Measurements from ENCODE around the gene ITPKB.
"Not testable (repeated sequence)": the region's sequence is repeated elsewhere in the genome, so short reads cannot be mapped to it uniquely, and the experiment has no call there.

Gene ITPKB

GRCh38 chr1:226616636-226617035 is 122.4 kb downstream of the ITPKB start:
- FAIRE-seq = no peak

- FAIRE-seq = no peak
Measured at GRCh38 chr1:226615876-226616275, 123.2 kb downstream of the ITPKB start.

- FAIRE-seq = not testable (repeated sequence)
Measured at GRCh38 chr1:226611980-226612379, 127.1 kb downstream of the ITPKB start.

DNA sequence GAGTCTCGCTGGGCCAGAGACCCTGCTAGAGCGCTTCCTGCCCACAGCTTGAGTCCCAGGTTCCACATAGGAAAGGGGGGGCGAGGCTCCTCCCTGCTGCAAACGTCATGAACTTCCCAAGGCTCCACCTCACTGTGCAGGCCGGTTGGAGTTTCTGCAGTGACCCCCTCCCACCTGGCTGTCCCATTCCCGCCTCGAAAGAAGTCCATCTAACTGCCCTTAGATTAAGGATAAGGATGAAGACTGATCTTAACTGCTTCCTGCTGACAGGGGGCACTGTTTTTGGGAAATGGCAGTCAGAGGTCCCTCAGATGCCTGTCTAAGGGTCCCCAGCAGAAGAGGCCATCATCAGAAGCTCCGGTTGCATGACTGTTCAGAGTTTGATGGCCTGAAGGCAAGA is 127.8 kb downstream of the ITPKB start:
- no peak for FAIRE-seq

DNA sequence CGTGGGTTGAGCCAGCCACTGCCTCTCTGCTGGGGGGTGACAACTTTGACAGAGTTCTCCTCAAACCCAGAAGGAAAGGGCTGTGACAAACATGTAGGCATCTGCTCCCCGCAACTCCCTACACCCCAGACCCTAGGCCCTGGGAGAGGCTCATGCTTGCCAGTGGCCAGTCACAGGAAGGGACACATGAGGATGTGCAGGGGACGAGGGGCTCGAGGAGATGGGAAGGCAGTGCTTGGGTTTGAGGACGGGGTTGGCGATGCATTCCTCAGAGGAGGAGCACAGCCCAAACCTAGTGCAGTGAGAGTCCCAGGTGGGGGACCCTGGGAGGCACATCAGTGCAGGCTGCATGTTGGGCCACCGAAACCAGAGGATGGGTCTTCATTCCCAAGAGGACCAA is 128.4 kb downstream of the ITPKB start:
- no peak for FAIRE-seq

GRCh38 chr1:226609836-226610455 is 129.1 kb downstream of the ITPKB start:
- FAIRE-seq = no peak

- peak; percentile 65 for FAIRE-seq
Measured at GRCh38 chr1:226608699-226609505, 130.2 kb downstream of the ITPKB start.

- no peak for FAIRE-seq
Measured at GRCh38 chr1:226607821-226608220, 131.3 kb downstream of the ITPKB start.

DNA sequence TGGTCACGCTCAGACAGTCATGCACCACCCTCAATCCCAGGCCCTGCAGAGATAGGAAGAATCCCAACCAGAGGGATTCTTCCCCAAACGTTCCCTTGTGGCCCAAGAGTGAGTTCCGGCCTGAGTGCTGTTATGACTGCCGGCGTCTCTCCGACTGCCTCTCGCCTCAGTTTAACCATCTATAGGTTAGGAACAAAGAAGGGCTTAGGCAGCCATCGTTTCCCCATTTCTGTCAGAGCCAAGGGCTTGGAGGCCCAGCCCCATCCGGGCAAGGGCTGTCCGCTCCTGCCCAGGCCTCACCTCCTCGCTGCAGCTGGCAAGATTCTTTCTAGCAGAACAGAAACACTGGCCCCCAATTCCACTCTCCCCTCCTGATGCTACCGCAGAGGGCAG is 131.8 kb downstream of the ITPKB start:
- FAIRE-seq = no peak

- no peak for FAIRE-seq
Measured at GRCh38 chr1:226606311-226607267, 132.5 kb downstream of the ITPKB start.

- FAIRE-seq = no peak
Measured at GRCh38 chr1:226605318-226605950, 133.6 kb downstream of the ITPKB start.

- FAIRE-seq = no peak
Measured at GRCh38 chr1:226604560-226605317, 134.3 kb downstream of the ITPKB start.

DNA sequence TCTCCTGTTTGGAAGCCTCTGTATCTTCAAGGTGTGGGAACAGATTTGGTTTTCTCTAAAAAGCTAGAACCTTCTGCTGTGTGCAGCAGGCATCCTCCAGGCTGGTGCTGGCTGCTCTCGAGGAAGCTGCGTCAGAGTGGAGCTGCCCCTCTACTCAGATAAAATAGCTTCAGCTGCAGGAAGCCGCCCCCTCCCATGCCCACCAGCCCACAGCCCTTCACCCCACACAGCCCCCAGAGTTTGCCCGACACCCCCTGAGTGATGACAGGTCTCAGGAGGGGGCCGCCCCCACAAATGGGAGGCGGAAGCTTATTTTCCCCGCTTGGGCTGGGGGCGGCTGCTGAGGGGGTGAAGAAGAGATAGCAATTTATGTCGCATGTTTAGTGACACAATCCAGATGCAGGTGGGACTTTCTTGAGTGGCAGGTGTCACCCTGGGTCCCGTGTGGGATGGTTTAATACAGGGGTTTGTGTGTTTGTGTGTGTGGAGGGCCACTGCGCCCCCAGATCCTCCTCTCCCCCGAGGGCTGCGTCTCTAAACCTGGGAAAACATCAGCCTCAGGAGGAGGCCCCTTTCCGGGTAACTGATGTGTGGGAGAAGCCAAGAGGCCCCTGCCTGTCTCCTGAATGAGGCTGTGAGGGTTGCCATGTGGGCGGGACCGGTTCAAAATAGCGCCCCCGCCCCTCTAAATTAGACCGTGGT is 135.1 kb downstream of the ITPKB start:
- no peak for FAIRE-seq

DNA sequence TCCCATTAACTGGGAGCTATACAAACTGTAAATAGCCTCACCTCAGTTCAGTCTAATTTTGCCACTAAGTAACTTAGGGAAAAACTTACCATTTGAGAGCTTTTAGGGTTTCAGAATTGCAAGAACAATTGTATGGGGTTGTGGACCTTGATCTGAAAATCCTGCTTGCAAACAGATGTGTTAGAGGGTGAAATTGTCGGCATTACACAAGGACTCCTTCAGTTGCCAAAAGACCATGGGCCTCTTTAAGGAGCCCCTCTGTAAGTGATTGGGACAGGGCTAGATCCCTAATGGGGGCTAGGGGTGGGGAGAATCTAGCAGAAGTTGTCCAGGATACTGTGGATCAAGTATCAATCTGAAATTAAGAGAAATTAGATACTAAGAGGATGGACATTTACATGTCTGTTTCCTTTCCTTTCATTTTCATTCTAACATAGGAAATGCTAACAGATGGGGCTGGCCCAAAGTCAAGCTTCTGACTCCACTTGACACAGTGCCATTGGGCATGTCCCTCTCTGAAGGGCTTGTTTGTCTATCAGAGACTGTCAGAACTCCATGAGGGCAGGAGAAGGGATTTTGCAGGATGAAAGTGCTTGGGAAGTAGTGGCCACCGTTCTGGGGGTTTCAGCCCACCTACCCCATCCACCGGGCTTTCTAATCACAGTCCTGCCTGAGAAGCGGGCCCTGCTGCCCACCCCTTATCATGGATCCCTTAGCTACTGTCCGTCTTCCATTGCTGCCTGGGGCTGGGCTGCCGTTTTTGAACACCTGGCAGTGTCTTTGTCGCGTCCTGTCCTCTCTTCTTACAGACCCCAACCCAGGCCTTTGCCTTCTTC is 135.8 kb downstream of the ITPKB start:
- no peak for FAIRE-seq

- no peak for FAIRE-seq
Measured at GRCh38 chr1:226602186-226603021, 136.7 kb downstream of the ITPKB start.

GRCh38 chr1:226601456-226601855 is 137.6 kb downstream of the ITPKB start:
- no peak for FAIRE-seq

DNA sequence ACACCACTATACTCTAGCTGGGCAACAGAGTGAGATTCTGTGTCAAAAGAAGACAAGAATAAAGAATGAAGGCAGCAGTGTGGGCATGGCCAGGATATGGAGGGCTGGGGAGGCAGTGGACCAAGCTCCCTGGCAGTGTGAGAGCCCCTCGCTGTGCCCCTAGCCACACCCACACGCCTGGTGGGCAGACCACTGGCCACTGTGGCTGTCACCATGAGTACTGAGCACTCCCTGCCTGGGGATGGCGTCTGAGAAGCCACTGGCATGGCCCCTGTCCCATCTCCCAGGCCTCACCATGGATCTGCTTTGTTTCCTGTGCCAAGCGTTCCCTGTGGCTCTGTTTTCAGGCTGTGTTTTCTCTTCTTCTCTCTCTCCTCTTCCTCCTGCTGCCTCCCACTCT is 138.8 kb downstream of the ITPKB start:
- no peak for FAIRE-seq

DNA sequence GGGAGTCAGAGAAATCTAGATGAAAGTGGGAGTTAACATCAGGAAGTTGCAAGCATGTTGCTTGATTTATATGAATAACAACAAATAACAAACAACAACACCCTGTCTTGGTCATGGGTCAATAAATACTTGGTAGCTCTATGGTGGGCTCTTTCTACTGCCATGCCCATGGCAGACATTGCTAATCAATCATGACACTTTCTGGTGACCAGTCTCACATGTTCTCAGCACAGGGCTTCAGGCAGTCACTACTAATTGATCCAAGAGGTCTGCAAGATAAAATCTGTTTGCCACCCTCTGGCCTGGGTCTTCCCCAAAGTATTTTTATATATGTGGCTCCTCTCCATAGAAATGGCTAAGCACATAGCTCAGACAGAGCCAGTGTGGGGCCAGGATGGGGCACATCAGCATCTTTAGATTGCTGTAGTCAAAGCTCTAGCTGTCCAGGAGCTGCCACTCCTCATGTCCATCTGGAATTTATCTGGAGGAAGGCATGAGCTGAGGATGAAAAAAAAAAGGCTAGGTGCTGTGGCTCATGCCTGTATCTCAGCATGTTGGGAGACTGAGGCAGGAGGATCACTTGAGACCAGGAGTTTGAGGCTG is 139.3 kb downstream of the ITPKB start:
- no peak for FAIRE-seq

DNA sequence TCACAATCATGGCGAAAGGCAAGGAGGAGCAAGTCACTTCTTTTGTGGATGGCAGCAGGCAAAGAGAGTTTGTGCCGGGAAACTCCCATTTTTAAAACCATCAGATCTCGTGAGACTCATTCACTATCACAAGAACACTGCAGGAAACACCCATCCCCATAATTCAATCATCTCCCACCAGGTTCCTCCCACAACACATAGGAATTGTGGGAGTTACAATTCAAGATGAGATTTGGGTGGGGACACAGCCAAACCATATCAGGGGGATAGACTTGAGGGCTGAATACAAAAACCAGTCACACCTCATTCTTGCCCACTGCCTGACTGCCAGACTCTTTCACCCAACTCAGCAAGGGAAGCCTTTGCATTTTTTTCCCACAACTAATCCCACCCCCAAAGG is 140.1 kb downstream of the ITPKB start:
- FAIRE-seq = not testable (repeated sequence)

Measured in TTC549 (cell line).